ENCODE measurements around the gene ASB4.
"Not testable (repeated sequence)": the region's sequence is repeated elsewhere in the genome, so short reads cannot be mapped to it uniquely, and the experiment has no call there.

Gene ASB4

GRCh38 chr7:95493247-95493646 is 7.5 kb downstream of the ASB4 start:
- H3K27me3 ChIP-seq, result no peaks in the 10 kb centered on the region
- H3K9me3 ChIP-seq, result no peaks in the 10 kb centered on the region
- H3K36me3 ChIP-seq, result no peaks in the 10 kb centered on the region
- TF ChIP-seq CTCF (IDR thresholded peaks at IDR 0.05), result no peak
- no peak overlapping the region for H3K4me3 ChIP-seq (ENCODE audit: low read depth in 1 of 2, low read length in 1 of 2)
- H3K4me1 ChIP-seq (ENCODE audit: control insufficient read depth in 1 of 2, insufficient read depth in 1 of 2, low read depth in 1 of 2, low read length in 1 of 2), result no peaks in the 10 kb centered on the region
- H3K27ac ChIP-seq, result no peak overlapping the region

- H3K36me3 ChIP-seq, result no peaks in the 10 kb centered on the region
- no peaks in the 10 kb centered on the region for H3K27me3 ChIP-seq
- TF ChIP-seq CTCF (IDR thresholded peaks at IDR 0.05), result no peak
- H3K27ac ChIP-seq, result no peak overlapping the region
- no peak overlapping the region for H3K4me3 ChIP-seq (ENCODE audit: low read depth in 1 of 2, low read length in 1 of 2)
- H3K9me3 ChIP-seq, result no peaks in the 10 kb centered on the region
- H3K4me1 ChIP-seq (ENCODE audit: control insufficient read depth in 1 of 2, insufficient read depth in 1 of 2, low read depth in 1 of 2, low read length in 1 of 2), result no peaks in the 10 kb centered on the region
These were observed 8.1 kb downstream of the ASB4 start for GRCh38 chr7:95493844-95494243.

GRCh38 chr7:95501261-95501832 is 15.6 kb downstream of the ASB4 start:
- Histone ChIP-seq H3K4me3 (ENCODE audit: low read depth in 1 of 2, low read length in 1 of 2) (no peak overlapping the region), H3K9me3 (no peaks in the 10 kb centered on the region), H3K4me1 (ENCODE audit: control insufficient read depth in 1 of 2, insufficient read depth in 1 of 2, low read depth in 1 of 2, low read length in 1 of 2) (no peaks in the 10 kb centered on the region), H3K27ac (no peak overlapping the region), H3K27me3 (no peaks in the 10 kb centered on the region), H3K36me3 (no peaks in the 10 kb centered on the region)
- no peak for TF ChIP-seq CTCF (IDR thresholded peaks at IDR 0.05)

- peaks cover 2% of the 10 kb centered on the region for H3K27me3 ChIP-seq
- H3K4me1 ChIP-seq (ENCODE audit: control insufficient read depth in 1 of 2, insufficient read depth in 1 of 2, low read depth in 1 of 2, low read length in 1 of 2), result no peaks in the 10 kb centered on the region
- TF ChIP-seq CTCF (IDR thresholded peaks at IDR 0.05), result no peak
- H3K27ac ChIP-seq, result no peak overlapping the region
- no peaks in the 10 kb centered on the region for H3K9me3 ChIP-seq
- no peak overlapping the region for H3K4me3 ChIP-seq (ENCODE audit: low read depth in 1 of 2, low read length in 1 of 2)
- no peaks in the 10 kb centered on the region for H3K36me3 ChIP-seq
These were observed 16.7 kb downstream of the ASB4 start for GRCh38 chr7:95502403-95502802.

GRCh38 chr7:95503271-95504131 is 17.8 kb downstream of the ASB4 start:
- H3K4me1 ChIP-seq (ENCODE audit: control insufficient read depth in 1 of 2, insufficient read depth in 1 of 2, low read depth in 1 of 2, low read length in 1 of 2), result no peaks in the 10 kb centered on the region
- H3K27ac ChIP-seq, result no peak overlapping the region
- no peaks in the 10 kb centered on the region for H3K9me3 ChIP-seq
- H3K36me3 ChIP-seq, result no peaks in the 10 kb centered on the region
- peaks cover 9% of the 10 kb centered on the region for H3K27me3 ChIP-seq
- TF ChIP-seq CTCF (IDR thresholded peaks at IDR 0.05), result no peak
- H3K4me3 ChIP-seq (ENCODE audit: low read depth in 1 of 2, low read length in 1 of 2), result no peak overlapping the region

GRCh38 chr7:95504132-95504588 is 18.4 kb downstream of the ASB4 start:
- not testable (repeated sequence) for H3K27me3 ChIP-seq; H3K4me3 ChIP-seq (ENCODE audit: low read depth in 1 of 2, low read length in 1 of 2); H3K4me1 ChIP-seq (ENCODE audit: control insufficient read depth in 1 of 2, insufficient read depth in 1 of 2, low read depth in 1 of 2, low read length in 1 of 2); H3K9me3 ChIP-seq; H3K36me3 ChIP-seq; H3K27ac ChIP-seq
